Measurements from ENCODE around the gene SLC37A3.

SLC37A3 gene

GRCh38 chr7:140304191-140304799, 94.0 kb downstream of the SLC37A3 start:
- no peaks in the 10 kb centered on the region for H3K27me3 ChIP-seq (ENCODE audit: control insufficient read depth in 1 of 2, insufficient read depth in 2 of 2, low read length in 2 of 2)
- no peak overlapping the region for H3K27ac ChIP-seq (ENCODE audit: low read depth, low read length)
- H3K36me3 ChIP-seq (ENCODE audit: insufficient read depth, low read length) = no peaks in the 10 kb centered on the region
- H3K4me3 ChIP-seq (ENCODE audit: low read depth in 1 of 2, low read length in 2 of 2) = no peak overlapping the region
- no peak overlapping the region for H3K9ac ChIP-seq (ENCODE audit: low read length)
- H3K4me1 ChIP-seq (ENCODE audit: insufficient read depth, low read length) = peaks cover 9% of the 10 kb centered on the region
- H3K9me3 ChIP-seq (ENCODE audit: low read length) = no peaks in the 10 kb centered on the region

- Histone ChIP-seq H3K4me3 (ENCODE audit: low read depth in 1 of 2, low read length in 2 of 2) (no peak overlapping the region), H3K27ac (ENCODE audit: low read depth, low read length) (no peak overlapping the region), H3K9me3 (ENCODE audit: low read length) (no peaks in the 10 kb centered on the region), H3K4me1 (ENCODE audit: insufficient read depth, low read length) (no peaks in the 10 kb centered on the region), H3K9ac (ENCODE audit: low read length) (no peak overlapping the region), H3K36me3 (ENCODE audit: insufficient read depth, low read length) (no peaks in the 10 kb centered on the region), H3K27me3 (ENCODE audit: control insufficient read depth in 1 of 2, insufficient read depth in 2 of 2, low read length in 2 of 2) (no peaks in the 10 kb centered on the region)
These were observed 97.8 kb downstream of the SLC37A3 start for GRCh38 chr7:140300243-140301136.

- Histone ChIP-seq H3K4me1 (ENCODE audit: insufficient read depth, low read length) (no peaks in the 10 kb centered on the region), H3K9ac (ENCODE audit: low read length) (no peak overlapping the region), H3K4me3 (ENCODE audit: low read depth in 1 of 2, low read length in 2 of 2) (no peak overlapping the region), H3K27me3 (ENCODE audit: control insufficient read depth in 1 of 2, insufficient read depth in 2 of 2, low read length in 2 of 2) (no peaks in the 10 kb centered on the region), H3K9me3 (ENCODE audit: low read length) (no peaks in the 10 kb centered on the region), H3K36me3 (ENCODE audit: insufficient read depth, low read length) (no peaks in the 10 kb centered on the region), H3K27ac (ENCODE audit: low read depth, low read length) (no peak overlapping the region)
These were observed 100.1 kb downstream of the SLC37A3 start for GRCh38 chr7:140298213-140298612.

DNA sequence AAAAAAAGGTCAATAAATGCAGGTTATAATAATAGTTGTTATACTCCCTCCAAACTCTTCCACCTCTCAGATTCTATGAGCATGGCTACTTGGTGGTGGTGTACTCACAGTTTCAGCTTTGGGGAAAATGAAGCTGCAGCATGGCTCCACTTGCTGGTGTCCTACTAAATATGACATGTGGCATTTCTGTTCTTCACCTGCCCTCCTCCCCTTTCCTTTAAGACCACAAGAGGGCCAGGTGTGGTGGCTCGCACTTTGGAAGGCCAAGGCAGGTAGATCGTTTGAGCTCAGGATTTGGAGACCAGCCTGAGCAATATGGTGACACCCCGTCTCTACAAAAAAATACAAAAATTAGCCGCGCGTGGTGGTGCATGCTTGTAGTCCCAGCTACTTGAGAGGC, 101.1 kb downstream of the SLC37A3 start:
- no peak overlapping the region for H3K9ac ChIP-seq (ENCODE audit: low read length)
- no peaks in the 10 kb centered on the region for H3K4me1 ChIP-seq (ENCODE audit: insufficient read depth, low read length)
- no peaks in the 10 kb centered on the region for H3K9me3 ChIP-seq (ENCODE audit: low read length)
- H3K27ac ChIP-seq (ENCODE audit: low read depth, low read length) = no peak overlapping the region
- H3K27me3 ChIP-seq (ENCODE audit: control insufficient read depth in 1 of 2, insufficient read depth in 2 of 2, low read length in 2 of 2) = no peaks in the 10 kb centered on the region
- H3K36me3 ChIP-seq (ENCODE audit: insufficient read depth, low read length) = no peaks in the 10 kb centered on the region
- no peak overlapping the region for H3K4me3 ChIP-seq (ENCODE audit: low read depth in 1 of 2, low read length in 2 of 2)

- no peak overlapping the region for H3K4me3 ChIP-seq (ENCODE audit: low read depth in 1 of 2, low read length in 2 of 2)
- no peaks in the 10 kb centered on the region for H3K27me3 ChIP-seq (ENCODE audit: control insufficient read depth in 1 of 2, insufficient read depth in 2 of 2, low read length in 2 of 2)
- no peak overlapping the region for H3K27ac ChIP-seq (ENCODE audit: low read depth, low read length)
- no peaks in the 10 kb centered on the region for H3K4me1 ChIP-seq (ENCODE audit: insufficient read depth, low read length)
- no peaks in the 10 kb centered on the region for H3K9me3 ChIP-seq (ENCODE audit: low read length)
- H3K36me3 ChIP-seq (ENCODE audit: insufficient read depth, low read length) = no peaks in the 10 kb centered on the region
- H3K9ac ChIP-seq (ENCODE audit: low read length) = no peak overlapping the region
These were observed 103.0 kb downstream of the SLC37A3 start for GRCh38 chr7:140295224-140295738.

DNA sequence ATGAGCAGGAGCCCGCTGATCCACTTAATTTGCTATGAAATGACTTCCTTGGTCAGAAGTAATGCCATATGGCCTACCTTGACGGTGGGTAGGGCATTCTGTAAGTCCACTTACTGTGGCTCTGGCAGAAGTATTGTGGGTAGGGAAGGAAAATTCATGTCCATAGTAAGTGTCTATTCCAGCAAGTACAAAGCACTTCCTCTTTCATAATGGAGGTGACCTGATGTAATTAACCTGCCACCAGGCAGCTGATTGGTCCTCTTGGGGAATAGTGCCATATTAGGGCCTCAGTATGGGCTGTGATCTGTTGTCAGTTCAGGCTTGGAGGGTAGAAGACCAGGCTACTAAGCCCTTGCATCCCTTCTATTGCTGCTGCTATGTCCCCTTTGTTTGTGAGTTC, 103.9 kb downstream of the SLC37A3 start:
- Histone ChIP-seq H3K9ac (ENCODE audit: low read length) (no peak overlapping the region), H3K27me3 (ENCODE audit: control insufficient read depth in 1 of 2, insufficient read depth in 2 of 2, low read length in 2 of 2) (no peaks in the 10 kb centered on the region), H3K4me3 (ENCODE audit: low read depth in 1 of 2, low read length in 2 of 2) (no peak overlapping the region), H3K9me3 (ENCODE audit: low read length) (no peaks in the 10 kb centered on the region), H3K36me3 (ENCODE audit: insufficient read depth, low read length) (no peaks in the 10 kb centered on the region), H3K27ac (ENCODE audit: low read depth, low read length) (no peak overlapping the region), H3K4me1 (ENCODE audit: insufficient read depth, low read length) (no peaks in the 10 kb centered on the region)

DNA sequence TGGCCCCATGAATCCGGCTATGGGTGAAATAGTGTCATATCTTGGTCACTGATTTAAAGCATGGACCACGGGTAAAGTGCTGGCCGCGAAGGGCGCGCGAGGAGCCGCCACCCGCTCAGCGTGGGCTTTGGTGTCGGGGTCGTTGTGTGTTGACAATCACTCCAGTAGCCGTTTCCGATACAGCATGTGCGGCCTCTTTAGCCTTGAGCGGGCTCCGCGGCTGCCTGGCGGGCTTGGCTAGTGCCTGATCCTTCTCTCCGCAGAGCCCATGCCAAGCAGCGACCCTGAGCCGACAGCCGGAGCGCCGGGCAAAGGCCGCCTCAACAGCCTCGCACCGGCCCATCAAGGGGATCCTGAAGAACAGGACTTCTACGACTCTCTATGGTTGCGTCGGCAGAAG, 105.9 kb downstream of the SLC37A3 start:
- Histone ChIP-seq H3K36me3 (ENCODE audit: insufficient read depth, low read length) (no peaks in the 10 kb centered on the region), H3K4me3 (ENCODE audit: low read depth in 1 of 2, low read length in 2 of 2) (no peak overlapping the region), H3K9ac (ENCODE audit: low read length) (no peak overlapping the region), H3K4me1 (ENCODE audit: insufficient read depth, low read length) (no peaks in the 10 kb centered on the region), H3K27me3 (ENCODE audit: control insufficient read depth in 1 of 2, insufficient read depth in 2 of 2, low read length in 2 of 2) (no peaks in the 10 kb centered on the region), H3K27ac (ENCODE audit: low read depth, low read length) (no peak overlapping the region), H3K9me3 (ENCODE audit: low read length) (no peaks in the 10 kb centered on the region)

GRCh38 chr7:140289804-140290203, 108.5 kb downstream of the SLC37A3 start:
- H3K9me3 ChIP-seq (ENCODE audit: low read length) = no peaks in the 10 kb centered on the region
- H3K36me3 ChIP-seq (ENCODE audit: insufficient read depth, low read length) = no peaks in the 10 kb centered on the region
- no peak overlapping the region for H3K4me3 ChIP-seq (ENCODE audit: low read depth in 1 of 2, low read length in 2 of 2)
- H3K9ac ChIP-seq (ENCODE audit: low read length) = no peak overlapping the region
- H3K27me3 ChIP-seq (ENCODE audit: control insufficient read depth in 1 of 2, insufficient read depth in 2 of 2, low read length in 2 of 2) = no peaks in the 10 kb centered on the region
- no peaks in the 10 kb centered on the region for H3K4me1 ChIP-seq (ENCODE audit: insufficient read depth, low read length)
- no peak overlapping the region for H3K27ac ChIP-seq (ENCODE audit: low read depth, low read length)

DNA sequence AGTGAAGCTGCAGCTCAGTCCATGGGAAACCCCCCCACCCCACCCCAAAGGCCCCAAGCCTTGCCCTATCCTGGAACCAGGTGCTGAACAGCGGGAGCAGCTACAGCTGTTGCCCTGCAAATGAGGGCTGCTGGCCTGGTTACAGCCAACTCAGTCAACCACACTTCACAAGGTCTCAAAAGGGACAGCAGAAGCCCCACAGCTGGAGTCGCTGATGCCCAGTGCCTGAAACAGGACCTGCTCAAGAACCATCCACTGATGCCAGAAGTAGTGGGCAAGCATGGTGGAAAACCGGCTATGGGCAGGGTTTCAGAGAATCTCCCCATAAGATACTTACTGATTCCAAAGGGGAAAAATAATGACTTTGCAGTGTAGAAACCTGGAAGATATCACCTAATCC, 110.3 kb downstream of the SLC37A3 start:
- Histone ChIP-seq H3K4me1 (ENCODE audit: insufficient read depth, low read length) (no peaks in the 10 kb centered on the region), H3K9me3 (ENCODE audit: low read length) (no peaks in the 10 kb centered on the region), H3K4me3 (ENCODE audit: low read depth in 1 of 2, low read length in 2 of 2) (no peak overlapping the region), H3K27ac (ENCODE audit: low read depth, low read length) (no peak overlapping the region), H3K9ac (ENCODE audit: low read length) (no peak overlapping the region), H3K27me3 (ENCODE audit: control insufficient read depth in 1 of 2, insufficient read depth in 2 of 2, low read length in 2 of 2) (no peaks in the 10 kb centered on the region), H3K36me3 (ENCODE audit: insufficient read depth, low read length) (no peaks in the 10 kb centered on the region)

DNA sequence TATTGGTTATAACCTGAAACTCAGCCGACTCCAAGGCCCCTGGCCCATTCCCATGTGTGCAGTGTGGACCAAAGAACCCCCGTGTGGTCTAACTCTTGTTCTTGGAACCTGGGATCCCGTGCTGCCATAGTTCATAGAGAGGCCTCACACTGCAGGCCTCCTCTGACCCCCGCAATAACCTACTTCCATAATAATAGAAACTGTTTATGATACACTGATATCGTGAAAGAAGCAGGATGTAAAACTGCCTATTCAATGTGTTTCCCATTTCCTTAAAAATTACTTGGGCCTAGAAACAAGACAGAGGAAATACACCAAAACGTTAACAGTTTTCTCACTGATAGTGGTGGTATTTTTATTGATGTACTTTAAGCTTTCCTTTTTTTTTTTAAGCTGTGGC, 112.4 kb downstream of the SLC37A3 start:
- no peaks in the 10 kb centered on the region for H3K4me1 ChIP-seq (ENCODE audit: insufficient read depth, low read length)
- H3K36me3 ChIP-seq (ENCODE audit: insufficient read depth, low read length) = no peaks in the 10 kb centered on the region
- no peak overlapping the region for H3K27ac ChIP-seq (ENCODE audit: low read depth, low read length)
- no peaks in the 10 kb centered on the region for H3K27me3 ChIP-seq (ENCODE audit: control insufficient read depth in 1 of 2, insufficient read depth in 2 of 2, low read length in 2 of 2)
- H3K9me3 ChIP-seq (ENCODE audit: low read length) = no peaks in the 10 kb centered on the region
- H3K4me3 ChIP-seq (ENCODE audit: low read depth in 1 of 2, low read length in 2 of 2) = no peak overlapping the region
- no peak overlapping the region for H3K9ac ChIP-seq (ENCODE audit: low read length)

DNA sequence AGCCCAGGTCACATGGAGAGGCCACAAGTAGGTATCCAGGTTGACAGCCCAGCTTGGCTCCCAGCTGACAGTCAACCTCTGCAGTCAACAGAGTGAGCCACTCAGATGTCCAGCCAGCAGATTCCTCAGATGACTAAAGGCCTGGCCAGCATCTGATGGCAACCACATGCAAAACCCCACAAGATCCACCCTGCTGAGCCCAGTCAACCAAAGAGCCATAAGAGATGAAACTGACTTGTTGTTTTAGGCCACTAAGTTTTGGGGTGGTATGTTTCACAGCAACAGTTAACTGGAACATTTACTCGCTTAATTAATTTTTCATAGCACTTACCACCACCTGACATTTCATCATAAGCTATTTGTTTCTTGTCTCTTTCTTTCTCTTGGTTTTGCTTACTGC, 114.3 kb downstream of the SLC37A3 start:
- Histone ChIP-seq H3K27ac (ENCODE audit: low read depth, low read length) (no peak overlapping the region), H3K4me3 (ENCODE audit: low read depth in 1 of 2, low read length in 2 of 2) (no peak overlapping the region), H3K4me1 (ENCODE audit: insufficient read depth, low read length) (no peaks in the 10 kb centered on the region), H3K9me3 (ENCODE audit: low read length) (no peaks in the 10 kb centered on the region), H3K27me3 (ENCODE audit: control insufficient read depth in 1 of 2, insufficient read depth in 2 of 2, low read length in 2 of 2) (no peaks in the 10 kb centered on the region), H3K36me3 (ENCODE audit: insufficient read depth, low read length) (no peaks in the 10 kb centered on the region), H3K9ac (ENCODE audit: low read length) (no peak overlapping the region)
